OCI-LY1 (cell line): ENCODE data around the gene PADI4.

Experiments used
- H2AFZ ChIP-seq: fragments of 200-600 bp; sonication (generic), shearing (Covaris generic); 2 replicates; pipeline ENCODE4 v1.6.0; 2014; ENCODE audit warnings: antibody characterized with exemption, mild to moderate bottlenecking, low read length
- H3F3A ChIP-seq: fragments of 200-600 bp; sonication (generic), shearing (Covaris generic); 2 replicates; pipeline ENCODE4 v1.6.0; 2014; ENCODE audit warnings: mild to moderate bottlenecking, antibody characterized with exemption, low read length, moderate library complexity; ENCODE audit not compliant: insufficient read depth
- H3K27ac ChIP-seq: fragments of 200-600 bp; sonication (generic); 2 replicates; pipeline ENCODE4 v1.5.1; 2014; ENCODE audit warnings: low read length, mixed run types, mild to moderate bottlenecking, low read depth; ENCODE audit not compliant: poor library complexity, severe bottlenecking
- H3K27me3 ChIP-seq: fragments of 200-600 bp; sonication (generic); 2 replicates; pipeline ENCODE4 v1.6.0; 2014; ENCODE audit warnings: antibody characterized with exemption, mild to moderate bottlenecking, low read length, moderate library complexity; ENCODE audit not compliant: insufficient read depth
- H3K36me3 ChIP-seq: fragments of 200-600 bp; sonication (generic); 2 replicates; pipeline ENCODE4 v1.6.1; 2014; ENCODE audit warnings: mild to moderate bottlenecking, antibody characterized with exemption, low read length, moderate library complexity, mixed read lengths; ENCODE audit not compliant: insufficient read depth
- H3K4me1 ChIP-seq: fragments of 200-600 bp; sonication (generic); 2 replicates; pipeline ENCODE4 v1.5.1; 2014; ENCODE audit warnings: mild to moderate bottlenecking, low read length, moderate library complexity; ENCODE audit not compliant: insufficient read depth, severe bottlenecking
- H3K4me2 ChIP-seq: fragments of 200-600 bp; sonication (generic), shearing (Covaris generic); 2 replicates; pipeline ENCODE4 v1.6.1; 2014; ENCODE audit warnings: low read length
- H3K4me3 ChIP-seq: fragments of 200-600 bp; sonication (generic); 2 replicates; pipeline ENCODE4 v1.5.1; 2014; ENCODE audit warnings: low read length, low read depth, mild to moderate bottlenecking, mixed read lengths; ENCODE audit not compliant: poor library complexity, severe bottlenecking
- H3K79me2 ChIP-seq: fragments of 200-600 bp; shearing (Covaris generic); 2 replicates; pipeline ENCODE4 v1.6.1; 2016; ENCODE audit warnings: mixed run types, low read length, mixed read lengths; ENCODE audit not compliant: insufficient read depth
- H3K9ac ChIP-seq: fragments of 200-600 bp; sonication (generic), shearing (Covaris generic); 2 replicates; pipeline ENCODE4 v1.6.1; 2014; ENCODE audit warnings: mild to moderate bottlenecking, low read length, mixed read lengths
- H3K9me2 ChIP-seq: fragments of 200-600 bp; sonication (generic), shearing (Covaris generic); 2 replicates; pipeline ENCODE4 v1.6.1; 2014; ENCODE audit warnings: low read depth, mild to moderate bottlenecking, low read length, mixed read lengths
- H3K9me3 ChIP-seq: fragments of 200-600 bp; shearing (Covaris generic); 2 replicates; pipeline ENCODE4 v1.6.1; 2014; ENCODE audit warnings: low read length, mixed read lengths
- H4K20me1 ChIP-seq: fragments of 200-600 bp; sonication (generic), shearing (Covaris generic); 2 replicates; pipeline ENCODE4 v1.6.0; 2016; ENCODE audit warnings: mild to moderate bottlenecking, low read length; ENCODE audit not compliant: insufficient read depth
- EZH2 ChIP-seq: fragments of 200-600 bp; sonication (generic), shearing (Covaris generic); IDR thresholded peaks from 2 replicates; pipeline ENCODE4 v1.8.0; 2017; ENCODE audit warnings: borderline replicate concordance, mixed run types, mild to moderate bottlenecking, antibody characterized with exemption, low read length, moderate library complexity, mixed read lengths
- TF ChIP-seq, protein P1 (sequence below): fragments of 200-600 bp; sonication (generic), shearing (Covaris generic); IDR thresholded peaks from 2 replicates; pipeline ENCODE4 v1.5.1; 2017; ENCODE audit warnings: mild to moderate bottlenecking, antibody characterized with exemption, low read length, moderate library complexity, mixed read lengths

Gene PADI4

DNA sequence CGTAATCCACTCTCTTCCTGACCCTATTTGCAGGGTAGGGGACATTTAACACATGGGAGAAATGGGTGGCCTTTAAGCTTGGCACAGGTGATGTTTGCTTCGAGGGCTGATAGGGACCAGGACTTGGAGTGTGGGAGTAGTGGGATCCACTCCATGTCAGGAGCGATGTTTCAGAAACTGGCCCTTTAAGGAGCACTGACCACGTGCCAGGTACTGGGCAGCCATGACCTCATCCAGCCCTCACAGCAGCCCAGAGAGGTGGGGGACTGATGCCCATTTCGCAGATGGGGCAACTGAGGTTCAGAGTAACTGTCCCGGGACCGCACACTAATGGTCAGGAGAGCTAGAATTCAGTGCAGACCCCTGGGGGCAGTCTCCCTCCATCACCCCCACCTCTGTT is 47.7 kb upstream of the PADI4 start:
- Histone ChIP-seq H3K36me3 (no peaks in the 10 kb centered on the region), H3F3A (no peaks in the 10 kb centered on the region), H2AFZ (no peak overlapping the region), H3K4me2 (no peak overlapping the region), H3K4me1 (no peaks in the 10 kb centered on the region), H3K27me3 (no peaks in the 10 kb centered on the region; the same call in 1 of the 2 replicates), H3K9ac (no peak overlapping the region), H3K27ac (no peak overlapping the region), H3K79me2 (no peaks in the 10 kb centered on the region), H3K9me3 (no peaks in the 10 kb centered on the region), H3K9me2 (no peaks in the 10 kb centered on the region), H3K4me3 (no peak overlapping the region), H4K20me1 (no peaks in the 10 kb centered on the region)
- no peak for TF ChIP-seq EZH2
- TF ChIP-seq, protein P1, sequence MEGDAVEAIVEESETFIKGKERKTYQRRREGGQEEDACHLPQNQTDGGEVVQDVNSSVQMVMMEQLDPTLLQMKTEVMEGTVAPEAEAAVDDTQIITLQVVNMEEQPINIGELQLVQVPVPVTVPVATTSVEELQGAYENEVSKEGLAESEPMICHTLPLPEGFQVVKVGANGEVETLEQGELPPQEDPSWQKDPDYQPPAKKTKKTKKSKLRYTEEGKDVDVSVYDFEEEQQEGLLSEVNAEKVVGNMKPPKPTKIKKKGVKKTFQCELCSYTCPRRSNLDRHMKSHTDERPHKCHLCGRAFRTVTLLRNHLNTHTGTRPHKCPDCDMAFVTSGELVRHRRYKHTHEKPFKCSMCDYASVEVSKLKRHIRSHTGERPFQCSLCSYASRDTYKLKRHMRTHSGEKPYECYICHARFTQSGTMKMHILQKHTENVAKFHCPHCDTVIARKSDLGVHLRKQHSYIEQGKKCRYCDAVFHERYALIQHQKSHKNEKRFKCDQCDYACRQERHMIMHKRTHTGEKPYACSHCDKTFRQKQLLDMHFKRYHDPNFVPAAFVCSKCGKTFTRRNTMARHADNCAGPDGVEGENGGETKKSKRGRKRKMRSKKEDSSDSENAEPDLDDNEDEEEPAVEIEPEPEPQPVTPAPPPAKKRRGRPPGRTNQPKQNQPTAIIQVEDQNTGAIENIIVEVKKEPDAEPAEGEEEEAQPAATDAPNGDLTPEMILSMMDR = no peak

DNA sequence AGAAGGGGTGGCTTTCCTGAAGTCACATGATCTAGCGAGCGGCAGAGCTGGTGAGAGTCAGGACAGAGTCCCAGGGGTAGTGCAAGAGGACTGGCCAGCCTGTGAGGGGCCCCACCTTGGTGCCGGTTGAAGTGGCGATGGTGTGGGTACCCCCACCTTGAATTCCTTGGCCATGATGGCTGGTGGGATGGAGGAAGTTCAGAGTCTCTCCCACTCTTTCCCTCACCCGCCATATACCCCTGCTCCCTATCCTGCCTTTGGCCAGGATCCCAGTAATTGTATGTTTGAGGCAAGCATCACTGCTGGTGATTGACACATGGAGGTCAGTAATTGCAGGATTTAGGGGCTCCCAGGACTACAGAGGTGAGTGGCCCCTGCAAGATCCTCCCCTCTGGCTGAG is 47.3 kb upstream of the PADI4 start:
- Histone ChIP-seq H3K36me3 (no peaks in the 10 kb centered on the region), H3K4me1 (no peaks in the 10 kb centered on the region), H3K4me3 (no peak overlapping the region), H3K4me2 (no peak overlapping the region), H3K27ac (no peak overlapping the region), H3K79me2 (no peaks in the 10 kb centered on the region), H3K9me3 (no peaks in the 10 kb centered on the region), H3K9me2 (no peaks in the 10 kb centered on the region), H4K20me1 (no peaks in the 10 kb centered on the region), H3K9ac (no peak overlapping the region), H3F3A (no peaks in the 10 kb centered on the region), H2AFZ (no peak overlapping the region), H3K27me3 (no peaks in the 10 kb centered on the region; the same call in 1 of the 2 replicates)
- no peak for TF ChIP-seq EZH2
- TF ChIP-seq, protein P1 = no peak

DNA sequence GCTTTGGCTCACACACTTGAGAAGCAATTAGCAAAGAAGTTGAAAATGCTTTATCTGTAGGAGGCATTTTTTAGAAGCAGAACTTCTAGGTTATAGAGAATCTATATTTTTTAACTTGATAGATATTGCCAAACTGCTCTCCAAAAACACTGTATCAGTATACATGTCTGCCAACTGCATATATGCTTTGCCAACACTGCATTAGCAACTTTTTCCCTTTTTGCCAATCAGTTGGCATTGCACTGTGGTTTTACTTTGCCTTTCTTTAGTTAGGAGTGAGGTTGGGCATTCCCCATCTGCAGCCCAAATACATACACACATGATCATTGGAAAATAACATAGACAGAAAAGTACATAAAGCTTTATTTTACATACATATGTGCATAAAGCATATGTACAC is 44.1 kb upstream of the PADI4 start:
- Histone ChIP-seq H3K79me2 (no peaks in the 10 kb centered on the region), H3F3A (no peaks in the 10 kb centered on the region), H2AFZ (no peak overlapping the region), H3K36me3 (no peaks in the 10 kb centered on the region), H3K4me2 (no peak overlapping the region), H4K20me1 (no peaks in the 10 kb centered on the region), H3K9me2 (no peaks in the 10 kb centered on the region), H3K9me3 (no peaks in the 10 kb centered on the region), H3K4me3 (no peak overlapping the region), H3K9ac (no peak overlapping the region), H3K4me1 (no peaks in the 10 kb centered on the region), H3K27me3 (no peaks in the 10 kb centered on the region; the same call in 1 of the 2 replicates), H3K27ac (no peak overlapping the region)
- TF ChIP-seq, protein P1 = no peak
